D721Med (cell line): ENCODE measurements around the gene EFCAB7.
A peak's percentile ranks its signal among the peaks of the same experiment; 100 is the strongest.

Experiments
- DNase-seq: peaks from one replicate; pipeline ENCODE4 v3.0.0; 2011; ENCODE audit warnings: low spot score; ENCODE audit not compliant: insufficient read length
- FAIRE-seq: peaks from 2 replicates; lab custom pipeline; 2011; peaks lifted over from hg19 to GRCh38; lab: Jason Lieb, UNC
- CTCF ChIP-seq: IDR thresholded peaks from 2 replicates; pipeline ENCODE4 v1.5.1; 2012; ENCODE audit warnings: mild to moderate bottlenecking, control low read depth; ENCODE audit not compliant: insufficient read depth; ENCODE audit errors: missing control alignments

Gene EFCAB7

DNA sequence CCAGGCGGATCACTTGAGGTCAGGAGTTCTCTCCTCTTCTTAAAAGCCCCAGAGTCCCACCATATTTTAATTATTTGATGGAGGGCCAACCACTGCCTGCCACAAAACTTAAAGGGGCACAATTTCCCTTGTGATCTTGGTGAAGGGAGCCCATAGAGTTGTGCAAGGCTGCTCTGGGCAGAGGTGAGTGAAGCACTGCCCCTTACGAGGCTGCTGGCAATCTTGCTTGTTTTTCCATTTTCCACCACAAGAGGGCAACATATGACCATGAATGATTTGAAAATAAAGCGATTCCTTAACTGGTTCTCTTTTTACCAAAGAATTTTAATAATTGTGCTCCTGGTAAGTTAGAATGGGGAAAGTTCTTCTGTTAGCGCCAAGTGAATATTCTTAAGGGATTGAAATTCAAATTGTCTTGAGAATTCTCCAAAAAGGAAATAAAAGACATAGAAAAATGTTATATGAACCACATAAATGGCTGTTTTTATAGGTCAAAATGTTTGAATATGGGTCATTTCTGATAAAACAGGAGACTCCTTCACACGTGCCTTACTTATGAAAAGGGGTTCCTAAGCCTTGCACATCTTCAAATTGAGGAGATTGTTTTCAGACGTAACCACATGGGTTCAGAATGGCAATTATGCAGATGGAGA, 92.6 kb downstream of the EFCAB7 start:
- FAIRE-seq (no peak), DNase-seq (no peak)
- TF ChIP-seq CTCF = peak; percentile 75

DNA sequence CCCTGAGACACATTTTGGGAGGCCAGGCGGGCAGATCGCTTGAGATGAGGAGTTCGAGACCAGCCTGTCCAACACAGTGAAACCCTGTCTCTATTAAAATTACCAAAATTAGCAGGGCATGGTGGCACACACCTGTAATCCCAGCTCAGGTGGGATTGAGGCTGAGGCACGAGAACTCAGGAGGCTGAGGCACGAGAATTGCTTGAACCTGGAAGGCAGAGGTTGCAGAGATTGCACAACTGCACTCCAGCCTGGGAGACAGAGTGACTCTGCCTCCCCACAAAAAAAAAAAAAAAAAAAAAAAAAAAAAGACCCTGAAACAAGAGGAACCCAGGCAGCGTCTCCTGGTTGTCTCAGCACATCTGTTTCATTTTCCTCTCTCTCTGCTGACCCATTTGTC, 94.1 kb downstream of the EFCAB7 start:
- DNase-seq (no peak), FAIRE-seq (no peak)
- no peak for TF ChIP-seq CTCF

DNA sequence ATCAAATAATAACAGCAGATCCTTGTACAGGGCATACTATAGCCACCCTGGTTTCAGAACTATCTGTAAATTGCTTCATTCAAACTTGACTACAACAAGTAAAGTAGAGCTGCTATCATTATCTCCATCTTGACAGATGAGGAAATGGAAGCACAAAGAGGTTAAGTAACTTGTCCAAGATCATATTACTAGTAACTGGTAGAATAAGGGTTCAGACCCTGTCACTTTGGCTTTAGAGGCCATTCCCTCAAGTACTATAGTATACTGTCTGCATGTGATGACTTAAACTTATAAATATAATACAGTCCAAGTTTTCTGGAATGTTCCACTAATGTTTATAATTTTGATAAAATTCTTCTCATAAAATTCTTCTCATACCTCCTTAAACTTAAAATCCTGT, 94.7 kb downstream of the EFCAB7 start:
- TF ChIP-seq CTCF = no peak
- FAIRE-seq = no peak
- no peak for DNase-seq

DNA sequence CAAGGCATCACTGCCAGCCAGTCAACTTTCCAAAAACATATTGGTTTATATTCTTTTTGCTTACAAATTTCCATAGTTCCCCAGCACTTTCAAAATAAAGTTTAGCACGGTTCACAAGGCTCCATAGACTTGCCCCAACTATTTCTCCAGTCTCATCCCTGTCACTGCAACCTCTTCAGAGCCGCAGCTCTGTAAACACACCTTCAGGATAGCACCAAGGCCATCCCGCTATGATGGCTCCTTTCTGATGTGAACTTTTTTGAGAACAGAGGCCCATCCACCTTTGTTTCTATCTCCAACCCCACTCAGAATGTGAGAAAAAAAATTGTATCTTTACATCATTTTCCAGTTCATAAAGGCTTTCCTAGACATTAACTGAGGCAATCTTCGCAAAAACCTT, 96.2 kb downstream of the EFCAB7 start:
- TF ChIP-seq CTCF = no peak
- FAIRE-seq = no peak
- DNase-seq = no peak

DNA sequence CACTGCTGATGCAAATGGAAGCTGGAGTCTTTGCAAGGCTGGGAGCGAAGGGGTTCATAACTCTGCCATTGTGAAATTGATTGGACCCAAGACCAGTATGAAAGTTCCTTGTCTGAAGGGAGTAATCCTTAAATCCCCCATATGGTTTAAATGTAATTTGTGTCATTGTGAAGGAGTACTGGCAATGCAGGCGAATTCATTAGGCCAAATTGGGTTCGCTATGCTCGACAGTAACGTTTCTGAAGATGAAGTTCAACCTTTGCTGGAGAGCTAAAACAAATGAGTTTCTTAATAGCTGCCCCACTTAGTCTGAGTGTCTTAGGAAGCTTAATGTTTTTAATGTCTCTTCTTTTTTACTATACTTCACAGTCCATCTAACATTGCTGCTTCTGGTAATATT, 97.3 kb downstream of the EFCAB7 start:
- no peak for TF ChIP-seq CTCF
- DNase-seq = no peak
- no peak for FAIRE-seq

- no peak for FAIRE-seq
- no peak for TF ChIP-seq CTCF
- no peak for DNase-seq
Observed at GRCh38 chr1:63621075-63621474, 97.8 kb downstream of the EFCAB7 start.

DNA sequence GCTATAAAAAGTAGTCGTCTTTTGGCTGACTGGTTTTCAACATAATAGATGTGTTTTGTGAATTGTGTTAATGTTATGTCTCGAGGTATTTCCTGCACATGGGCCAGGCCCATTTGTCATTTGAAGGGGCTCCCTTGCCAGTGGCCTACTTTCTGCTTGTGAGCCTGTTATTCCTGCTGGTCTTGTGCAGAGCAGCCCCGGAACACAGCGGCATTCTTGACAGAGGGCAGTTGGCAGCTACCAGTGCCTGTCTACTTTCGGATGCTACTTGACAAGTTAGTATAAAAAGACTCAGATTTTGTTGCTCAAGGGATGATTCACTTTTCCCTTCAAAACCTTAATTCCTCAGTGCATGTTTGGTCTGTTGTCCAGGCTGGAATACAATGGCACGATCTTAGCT, 98.4 kb downstream of the EFCAB7 start:
- FAIRE-seq (no peak), DNase-seq (no peak)
- no peak for TF ChIP-seq CTCF
